Fibroblast of lung (primary cell): ENCODE measurements around the gene HMCN2. TPM values are rescaled to one million over a fixed set of nuclear protein-coding genes. Genes with fewer than 3 reads are reported as not detected.

Experiments
- DNase-seq, 2 donors: peaks; one replicate each; pipeline versions ENCODE4 v3.0.0 to v3.0.0-alpha.2; 2010; ENCODE audit warnings: low read depth in 2 of 2
- H2AFZ ChIP-seq: 2 replicates; pipeline ENCODE4 v1.5.1; 2012; ENCODE audit warnings: low read length, control low read depth, inconsistent platforms
- H3K27ac ChIP-seq: 2 replicates; pipeline ENCODE4 v1.5.1; 2011; ENCODE audit warnings: low read length, control low read depth; ENCODE audit not compliant: insufficient read depth
- H3K27me3 ChIP-seq: 2 replicates; pipeline ENCODE4 v1.5.1; 2011; ENCODE audit warnings: mild to moderate bottlenecking, low read length; ENCODE audit not compliant: control insufficient read depth, insufficient read depth
- H3K36me3 ChIP-seq: 2 replicates; pipeline ENCODE4 v1.5.1; 2011; ENCODE audit warnings: low read length; ENCODE audit not compliant: control insufficient read depth, insufficient read depth
- H3K4me1 ChIP-seq: 2 replicates; pipeline ENCODE4 v1.5.1; 2011; ENCODE audit warnings: low read length; ENCODE audit not compliant: control insufficient read depth, insufficient read depth; ENCODE audit errors: extremely low read depth
- H3K4me2 ChIP-seq: 2 replicates; pipeline ENCODE4 v1.5.1; 2011; ENCODE audit warnings: low read length, control low read depth; ENCODE audit not compliant: insufficient read depth; ENCODE audit errors: extremely low read depth
- H3K4me3 ChIP-seq, 4 experiments: fragments of 200-600 bp in 1 of 4; sonication (generic) in 1 of 4; replicated peaks in 1 of 4; 2 replicates each; pipeline ENCODE4 v1.5.1; 2011 to 2016; ENCODE audit warnings: low read length in 4 of 4, low read depth in 3 of 4, mild to moderate bottlenecking in 3 of 4, control low read depth in 2 of 4, inconsistent platforms in 1 of 4, mixed read lengths in 1 of 4; ENCODE audit not compliant: insufficient read depth in 1 of 4; ENCODE audit errors: control extremely low read depth in 1 of 4
- H3K79me2 ChIP-seq: 2 replicates; pipeline ENCODE4 v1.5.1; 2012; ENCODE audit warnings: mild to moderate bottlenecking, low read length, inconsistent platforms; ENCODE audit not compliant: control insufficient read depth, insufficient read depth
- H3K9ac ChIP-seq: 2 replicates; pipeline ENCODE4 v1.5.1; 2011; ENCODE audit warnings: mild to moderate bottlenecking, low read length, control low read depth; ENCODE audit not compliant: insufficient read depth
- H3K9me3 ChIP-seq: 2 replicates; pipeline ENCODE4 v1.5.1; 2012; ENCODE audit warnings: low read depth, low read length; ENCODE audit not compliant: control insufficient read depth, insufficient read depth
- H4K20me1 ChIP-seq: 2 replicates; pipeline ENCODE4 v1.5.1; 2011; ENCODE audit warnings: low read length; ENCODE audit not compliant: control insufficient read depth, insufficient read depth; ENCODE audit errors: extremely low read depth
- EZH2 ChIP-seq: IDR thresholded peaks from 2 replicates; pipeline ENCODE4 v1.5.1; 2012; ENCODE audit warnings: low read length, control low read depth, mild to moderate bottlenecking; ENCODE audit errors: missing control alignments
- polyA plus RNA-seq, 2 donors: library from polyadenylated mRNA; depleted of rRNA in 1 of 2; stranded (reverse) in 1 of 2; unstranded in 1 of 2; fragments of >200 nt; gene quantifications; 2 replicates each; pipeline ENCODE4 v1.2.1, GENCODE V29; 2011 to 2012; ENCODE audit warnings: missing spikeins in 1 of 2
- total RNA-seq: library from RNA; depleted of rRNA; stranded (reverse); fragments of >200 nt; gene quantifications from 2 replicates; pipeline ENCODE4 v1.2.1, GENCODE V29; 2014
- TF ChIP-seq, protein P1 (sequence below), 2 donors: IDR thresholded peaks in 1 of 2; conservative IDR thresholded peaks in 1 of 2; 1 replicate in 1 of 2; 2 replicates in 1 of 2; pipeline ENCODE4 v1.5.1; 2011 to 2012; ENCODE audit warnings: low read length in 2 of 2, control low read depth in 1 of 2, inconsistent platforms in 1 of 2, low read depth in 1 of 2, mild to moderate bottlenecking in 1 of 2

HMCN2 gene
- total and polyA plus RNA-seq, 2 donors (not counting 1 experiment from before 2014, with no cell fraction given): under 0.01 TPM; not detected in 1

DNA sequence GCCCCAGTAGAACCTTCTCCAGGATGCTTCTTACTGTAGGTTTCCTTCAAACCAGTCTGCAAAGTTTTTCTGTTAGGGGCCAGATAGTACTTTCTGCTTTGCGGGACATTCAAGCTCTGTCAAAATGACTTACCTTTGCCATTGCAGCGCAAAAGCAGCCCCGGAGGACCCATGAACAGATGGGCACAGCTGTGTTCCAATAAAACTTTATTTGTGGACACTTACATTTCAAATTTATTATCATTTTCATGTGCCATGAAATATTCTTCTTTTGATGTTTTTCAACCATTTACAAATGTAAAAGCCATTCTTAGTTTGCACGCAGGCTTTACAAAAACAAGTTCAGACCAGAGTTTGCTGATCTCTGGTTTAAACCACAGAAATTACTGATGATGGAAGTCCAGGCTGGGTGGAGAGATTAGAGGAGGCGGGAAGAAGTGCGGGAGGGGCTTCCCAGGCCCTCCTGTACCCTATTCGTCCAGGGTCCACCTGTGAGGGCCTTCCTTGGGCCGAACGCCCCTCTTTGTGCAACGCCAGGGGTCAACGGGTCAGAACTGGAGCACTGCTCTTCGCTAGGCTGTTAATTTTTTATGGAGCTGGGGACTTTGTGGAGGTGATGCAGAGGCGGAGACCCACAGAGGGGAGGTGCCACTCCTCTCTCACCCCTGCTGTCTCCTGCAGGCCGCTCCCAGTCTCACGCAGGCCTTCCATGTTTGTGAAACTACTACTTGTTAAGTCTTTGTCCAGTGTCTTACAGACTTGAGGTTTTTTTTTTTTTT is 171.6 kb downstream of the HMCN2 start:
- H3K27ac ChIP-seq: no peak overlapping the region
- no peaks in the 10 kb centered on the region for H3K79me2 ChIP-seq
- H3K9me3 ChIP-seq: no peaks in the 10 kb centered on the region
- H4K20me1 ChIP-seq: no peaks in the 10 kb centered on the region
- H3K4me2 ChIP-seq: no peak overlapping the region
- no peak overlapping the region for H2AFZ ChIP-seq
- H3K4me1 ChIP-seq: no peaks in the 10 kb centered on the region
- TF ChIP-seq, protein P1, sequence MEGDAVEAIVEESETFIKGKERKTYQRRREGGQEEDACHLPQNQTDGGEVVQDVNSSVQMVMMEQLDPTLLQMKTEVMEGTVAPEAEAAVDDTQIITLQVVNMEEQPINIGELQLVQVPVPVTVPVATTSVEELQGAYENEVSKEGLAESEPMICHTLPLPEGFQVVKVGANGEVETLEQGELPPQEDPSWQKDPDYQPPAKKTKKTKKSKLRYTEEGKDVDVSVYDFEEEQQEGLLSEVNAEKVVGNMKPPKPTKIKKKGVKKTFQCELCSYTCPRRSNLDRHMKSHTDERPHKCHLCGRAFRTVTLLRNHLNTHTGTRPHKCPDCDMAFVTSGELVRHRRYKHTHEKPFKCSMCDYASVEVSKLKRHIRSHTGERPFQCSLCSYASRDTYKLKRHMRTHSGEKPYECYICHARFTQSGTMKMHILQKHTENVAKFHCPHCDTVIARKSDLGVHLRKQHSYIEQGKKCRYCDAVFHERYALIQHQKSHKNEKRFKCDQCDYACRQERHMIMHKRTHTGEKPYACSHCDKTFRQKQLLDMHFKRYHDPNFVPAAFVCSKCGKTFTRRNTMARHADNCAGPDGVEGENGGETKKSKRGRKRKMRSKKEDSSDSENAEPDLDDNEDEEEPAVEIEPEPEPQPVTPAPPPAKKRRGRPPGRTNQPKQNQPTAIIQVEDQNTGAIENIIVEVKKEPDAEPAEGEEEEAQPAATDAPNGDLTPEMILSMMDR (conservative IDR thresholded peaks at IDR 0.05 in 1 of 2, IDR thresholded peaks at IDR 0.05 in 1 of 2; ENCODE audit: low read depth in 1 of 2, low read length in 2 of 2): no peak
- TF ChIP-seq EZH2: no peak
- DNase-seq: no peak
- H3K4me3 ChIP-seq: no peak overlapping the region
- peaks cover 4% of the 10 kb centered on the region for H3K27me3 ChIP-seq
- no peaks in the 10 kb centered on the region for H3K36me3 ChIP-seq
- no peak overlapping the region for H3K9ac ChIP-seq

DNA sequence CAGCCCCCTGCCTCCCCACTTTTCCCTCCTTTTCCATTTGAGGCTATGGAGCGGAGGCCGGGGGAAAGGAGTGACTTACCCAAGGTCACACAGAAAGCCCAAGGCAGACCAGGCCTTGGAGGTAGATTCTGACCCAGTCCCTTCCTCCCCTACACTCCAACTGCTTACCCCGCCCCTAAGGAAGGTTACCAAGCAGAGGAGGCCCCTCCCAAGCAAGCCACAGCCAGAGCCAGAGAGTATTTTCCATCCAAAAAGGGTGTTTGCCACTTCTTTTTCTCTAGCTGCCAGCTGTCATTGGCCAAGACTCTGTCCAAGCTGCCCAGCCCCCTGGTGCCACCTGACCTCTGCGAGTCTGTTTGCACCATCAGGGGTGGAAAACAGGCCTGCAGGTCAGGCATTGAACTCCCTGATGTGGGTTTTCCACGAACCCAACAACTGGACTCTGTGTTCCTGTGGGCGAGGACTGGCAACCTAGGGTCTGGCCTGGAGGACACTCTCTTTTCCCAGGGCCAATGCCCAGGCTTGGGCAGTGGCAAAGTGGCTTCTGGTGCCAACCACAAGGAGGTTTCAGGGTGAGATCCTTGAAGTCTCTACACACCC is 172.9 kb downstream of the HMCN2 start:
- Histone ChIP-seq H3K4me3 (no peak overlapping the region), H4K20me1 (no peaks in the 10 kb centered on the region), H3K9ac (no peak overlapping the region), H3K4me2 (no peak overlapping the region), H3K79me2 (no peaks in the 10 kb centered on the region), H3K36me3 (no peaks in the 10 kb centered on the region), H2AFZ (no peak overlapping the region), H3K27me3 (no peaks in the 10 kb centered on the region), H3K9me3 (no peaks in the 10 kb centered on the region), H3K27ac (no peak overlapping the region), H3K4me1 (no peaks in the 10 kb centered on the region)
- DNase-seq: no peak
- TF ChIP-seq, protein P1 (conservative IDR thresholded peaks at IDR 0.05 in 1 of 2, IDR thresholded peaks at IDR 0.05 in 1 of 2; ENCODE audit: low read depth in 1 of 2, low read length in 2 of 2): no peak
- TF ChIP-seq EZH2: no peak

DNA sequence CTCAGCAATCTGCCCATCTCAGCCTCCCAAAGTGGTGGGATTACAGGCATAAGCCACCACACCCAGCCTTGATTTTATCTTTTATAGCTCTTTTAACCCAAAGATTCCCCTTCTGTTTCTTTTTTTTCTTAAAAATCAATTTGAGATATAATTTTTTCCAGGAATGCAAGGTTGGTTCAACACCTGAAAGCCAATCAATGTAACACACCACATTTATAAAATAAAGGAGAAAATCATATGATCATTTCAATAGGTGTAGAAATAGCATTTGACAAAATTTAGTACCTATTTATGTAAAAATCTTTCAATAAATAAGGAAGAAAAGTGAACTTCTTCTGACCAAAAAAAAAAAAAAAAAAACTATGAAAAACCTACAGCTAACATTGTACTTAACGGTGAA is 175.5 kb downstream of the HMCN2 start:
- no peaks in the 10 kb centered on the region for H3K79me2 ChIP-seq
- no peak overlapping the region for H2AFZ ChIP-seq
- H3K36me3 ChIP-seq: no peaks in the 10 kb centered on the region
- TF ChIP-seq, protein P1 (conservative IDR thresholded peaks at IDR 0.05 in 1 of 2, IDR thresholded peaks at IDR 0.05 in 1 of 2; ENCODE audit: low read depth in 1 of 2, low read length in 2 of 2): no peak
- no peak for TF ChIP-seq EZH2
- H3K27me3 ChIP-seq: peaks cover 9% of the 10 kb centered on the region
- H3K4me1 ChIP-seq: no peaks in the 10 kb centered on the region
- no peak overlapping the region for H3K4me2 ChIP-seq
- no peak overlapping the region for H3K4me3 ChIP-seq
- H3K27ac ChIP-seq: no peak overlapping the region
- H3K9me3 ChIP-seq: no peaks in the 10 kb centered on the region
- H3K9ac ChIP-seq: no peak overlapping the region
- no peaks in the 10 kb centered on the region for H4K20me1 ChIP-seq
- no peak for DNase-seq
